Measurements from ENCODE around the gene MBD5.

DNA sequence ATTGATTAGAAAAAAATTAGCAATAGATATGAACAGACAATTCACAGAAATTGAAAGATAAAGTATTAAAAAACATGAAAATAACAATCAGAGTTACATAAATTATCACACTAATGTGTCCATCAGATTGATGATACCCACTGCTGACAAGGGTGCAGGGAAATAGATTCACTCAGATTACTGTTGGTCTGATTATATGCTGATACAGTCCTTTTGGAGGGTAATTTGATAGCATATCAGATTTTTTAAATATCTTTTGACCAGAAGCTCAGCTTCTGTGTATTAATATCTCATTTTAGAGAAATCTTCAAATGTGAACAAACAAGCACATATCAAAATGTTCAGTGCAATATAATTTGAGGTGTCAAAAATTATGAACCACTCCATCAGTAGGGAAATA is 465.8 kb downstream of the MBD5 start:
- TF ChIP-seq POLR2A (IDR thresholded peaks at IDR 0.05), result no peak
- no peak for TF ChIP-seq POLR2AphosphoS5 (IDR thresholded peaks at IDR 0.05)
- TF ChIP-seq, protein P1, sequence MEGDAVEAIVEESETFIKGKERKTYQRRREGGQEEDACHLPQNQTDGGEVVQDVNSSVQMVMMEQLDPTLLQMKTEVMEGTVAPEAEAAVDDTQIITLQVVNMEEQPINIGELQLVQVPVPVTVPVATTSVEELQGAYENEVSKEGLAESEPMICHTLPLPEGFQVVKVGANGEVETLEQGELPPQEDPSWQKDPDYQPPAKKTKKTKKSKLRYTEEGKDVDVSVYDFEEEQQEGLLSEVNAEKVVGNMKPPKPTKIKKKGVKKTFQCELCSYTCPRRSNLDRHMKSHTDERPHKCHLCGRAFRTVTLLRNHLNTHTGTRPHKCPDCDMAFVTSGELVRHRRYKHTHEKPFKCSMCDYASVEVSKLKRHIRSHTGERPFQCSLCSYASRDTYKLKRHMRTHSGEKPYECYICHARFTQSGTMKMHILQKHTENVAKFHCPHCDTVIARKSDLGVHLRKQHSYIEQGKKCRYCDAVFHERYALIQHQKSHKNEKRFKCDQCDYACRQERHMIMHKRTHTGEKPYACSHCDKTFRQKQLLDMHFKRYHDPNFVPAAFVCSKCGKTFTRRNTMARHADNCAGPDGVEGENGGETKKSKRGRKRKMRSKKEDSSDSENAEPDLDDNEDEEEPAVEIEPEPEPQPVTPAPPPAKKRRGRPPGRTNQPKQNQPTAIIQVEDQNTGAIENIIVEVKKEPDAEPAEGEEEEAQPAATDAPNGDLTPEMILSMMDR (IDR thresholded peaks at IDR 0.05), result no peak

All from stomach (tissue), 4 donors.